ENCODE results near the gene ECI2. TPM values are rescaled to one million over a fixed set of nuclear protein-coding genes. Genes with fewer than 3 reads are reported as not detected.

Gene ECI2, protein sequence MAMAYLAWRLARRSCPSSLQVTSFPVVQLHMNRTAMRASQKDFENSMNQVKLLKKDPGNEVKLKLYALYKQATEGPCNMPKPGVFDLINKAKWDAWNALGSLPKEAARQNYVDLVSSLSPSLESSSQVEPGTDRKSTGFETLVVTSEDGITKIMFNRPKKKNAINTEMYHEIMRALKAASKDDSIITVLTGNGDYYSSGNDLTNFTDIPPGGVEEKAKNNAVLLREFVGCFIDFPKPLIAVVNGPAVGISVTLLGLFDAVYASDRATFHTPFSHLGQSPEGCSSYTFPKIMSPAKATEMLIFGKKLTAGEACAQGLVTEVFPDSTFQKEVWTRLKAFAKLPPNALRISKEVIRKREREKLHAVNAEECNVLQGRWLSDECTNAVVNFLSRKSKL
- 152 and 255 TPM in 2 replicates for total RNA-seq

GRCh38 chr6:4134841-4135664 is at the start of gene ECI2:
Gene ECI2, minus strand, starts transcription at chr6:4135575. Its CDS starts 15 bp downstream, at chr6:4135560.
- DNase-seq (ENCODE audit: low read depth, low spot score), result no peak

GRCh38 chr6:4180652-4181255 is 45.4 kb upstream of the ECI2 start:
- DNase-seq (ENCODE audit: low read depth, low spot score), result peak; percentile 13

- DNase-seq (ENCODE audit: low read depth, low spot score), result no peak
Observed at GRCh38 chr6:4179960-4180651, 44.7 kb upstream of the ECI2 start.

DNA sequence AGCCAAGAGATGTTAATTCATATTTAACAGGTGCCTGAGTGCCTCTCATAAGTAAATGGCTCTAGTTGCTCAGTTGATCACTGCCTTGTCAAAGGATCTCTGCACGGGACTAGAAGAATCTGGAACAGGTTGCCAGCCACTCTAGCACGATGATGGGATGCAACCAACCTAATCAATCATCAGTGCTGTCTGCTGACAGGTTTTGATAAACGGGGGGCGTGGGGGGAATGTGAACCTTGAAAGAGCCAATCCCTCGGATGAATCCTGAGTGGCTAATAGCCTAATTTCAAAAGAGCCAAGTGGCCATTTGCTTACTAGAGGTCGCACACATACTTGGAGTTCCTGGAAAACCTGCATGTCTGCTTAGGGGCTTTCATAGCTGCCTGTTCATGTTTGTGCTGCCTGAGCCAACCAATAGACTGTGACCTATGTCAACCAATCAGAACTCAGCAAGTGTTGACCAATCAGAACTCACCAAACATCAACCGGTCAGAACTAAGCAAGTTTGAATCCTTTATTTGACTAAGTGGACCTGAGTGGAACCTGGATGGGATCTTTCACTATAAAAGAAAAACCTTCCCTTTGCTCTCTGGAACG is 43.5 kb upstream of the ECI2 start:
- DNase-seq (ENCODE audit: low read depth, low spot score), result no peak

GRCh38 chr6:4176907-4177306 is 41.5 kb upstream of the ECI2 start:
- DNase-seq (ENCODE audit: low read depth, low spot score), result no peak

- no peak for DNase-seq (ENCODE audit: low read depth, low spot score)
Observed at GRCh38 chr6:4174042-4174441, 38.7 kb upstream of the ECI2 start.

DNA sequence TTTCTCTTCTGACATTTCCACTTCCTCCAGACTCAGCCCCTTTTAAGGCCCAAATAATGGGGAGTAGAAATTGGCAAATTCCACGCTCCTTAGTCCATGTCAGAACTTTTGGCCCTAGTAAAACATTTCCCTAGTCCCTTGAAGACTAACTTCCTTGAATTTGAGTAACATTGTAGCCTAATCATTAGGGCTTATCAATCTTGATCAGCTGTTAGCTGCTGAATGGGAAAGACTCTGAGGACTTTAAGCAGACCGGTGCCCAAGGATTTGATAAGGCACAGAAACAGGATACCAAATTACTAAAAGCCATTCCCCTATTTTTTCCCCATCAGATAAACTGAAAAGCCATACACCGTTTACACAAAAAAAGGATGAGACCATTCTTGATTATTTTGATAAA is 37.0 kb upstream of the ECI2 start:
- no peak for DNase-seq (ENCODE audit: low read depth, low spot score)

GRCh38 chr6:4170297-4170696 is 34.9 kb upstream of the ECI2 start:
- no peak for DNase-seq (ENCODE audit: low read depth, low spot score)

DNA sequence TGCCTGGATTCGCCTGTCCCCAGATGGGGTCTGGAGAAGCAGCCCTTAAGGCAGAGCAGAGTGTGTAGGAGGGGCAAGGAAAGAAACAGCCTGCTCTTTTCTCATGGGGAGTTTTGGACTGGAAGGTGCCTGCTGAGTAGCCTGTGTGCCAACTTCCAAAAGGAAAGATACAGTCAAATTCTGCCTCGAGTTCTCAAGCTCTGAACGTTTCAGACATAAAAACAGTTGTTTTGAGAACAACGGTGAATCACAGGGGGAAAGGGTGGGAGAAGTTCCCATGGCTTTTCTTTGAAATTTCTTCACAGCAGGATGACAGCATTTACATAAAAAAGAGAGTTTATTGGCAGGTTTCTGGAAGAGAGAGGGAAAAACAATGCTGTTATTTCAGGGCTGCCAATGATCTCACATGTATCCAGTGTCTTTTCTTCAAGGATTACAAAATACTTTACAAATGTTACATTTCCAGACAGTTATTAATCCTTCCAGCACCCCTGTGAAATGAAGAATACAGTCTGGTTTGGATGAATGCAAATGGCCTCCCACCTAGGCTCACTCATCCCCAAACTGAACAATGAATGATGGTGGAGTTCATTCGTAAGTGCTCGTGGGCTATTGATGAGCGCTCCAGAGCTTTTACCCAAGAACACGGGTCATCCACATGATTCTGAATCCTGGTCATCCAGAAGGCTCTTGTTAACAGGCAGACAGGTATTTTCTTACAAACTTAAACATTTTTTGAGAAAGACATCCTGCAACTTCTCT is 33.8 kb upstream of the ECI2 start:
- no peak for DNase-seq (ENCODE audit: low read depth, low spot score)

GRCh38 chr6:4167833-4168232 is 32.5 kb upstream of the ECI2 start:
- no peak for DNase-seq (ENCODE audit: low read depth, low spot score)

DNA sequence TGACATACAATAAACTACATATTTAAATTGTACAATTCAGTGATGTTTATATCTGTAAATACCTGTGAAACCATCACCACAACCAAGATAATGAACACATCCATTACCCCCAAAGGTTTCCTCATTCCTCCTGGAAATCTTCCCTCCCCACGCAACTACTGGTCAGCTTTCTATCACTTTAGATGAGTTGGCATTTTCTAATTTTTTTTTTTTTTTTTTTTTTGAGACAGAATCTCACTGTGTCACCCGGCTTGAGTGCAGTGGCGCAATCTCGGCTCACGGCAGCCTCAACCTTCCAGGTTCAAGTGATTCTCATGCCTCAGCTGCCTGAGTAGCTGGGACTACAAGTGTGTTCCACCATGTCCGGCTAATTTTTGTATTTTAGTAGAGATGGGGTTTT is 31.7 kb upstream of the ECI2 start:
- no peak for DNase-seq (ENCODE audit: low read depth, low spot score)

DNA sequence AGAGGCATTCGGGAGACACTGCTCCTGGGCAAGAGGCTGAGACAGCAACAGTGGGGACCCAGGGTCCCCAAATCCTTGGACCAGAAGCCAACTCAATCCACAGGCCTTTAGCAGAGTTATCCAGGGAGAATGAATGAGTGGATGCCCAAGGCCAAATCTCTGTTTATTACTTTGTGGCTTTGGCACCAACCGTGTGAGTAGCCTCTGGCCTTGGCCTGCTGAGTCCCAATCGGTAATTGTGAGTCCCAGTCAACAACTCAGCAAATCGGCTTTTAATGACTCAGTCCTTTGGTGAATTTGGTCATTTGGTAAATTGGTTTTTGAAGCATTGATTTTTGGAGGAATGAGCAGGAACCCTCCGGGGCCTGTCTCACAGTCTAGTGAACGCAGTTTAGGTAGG is 29.1 kb upstream of the ECI2 start:
- no peak for DNase-seq (ENCODE audit: low read depth, low spot score)

GRCh38 chr6:4164117-4164442 is 28.7 kb upstream of the ECI2 start:
- DNase-seq (ENCODE audit: low read depth, low spot score), result no peak

DNA sequence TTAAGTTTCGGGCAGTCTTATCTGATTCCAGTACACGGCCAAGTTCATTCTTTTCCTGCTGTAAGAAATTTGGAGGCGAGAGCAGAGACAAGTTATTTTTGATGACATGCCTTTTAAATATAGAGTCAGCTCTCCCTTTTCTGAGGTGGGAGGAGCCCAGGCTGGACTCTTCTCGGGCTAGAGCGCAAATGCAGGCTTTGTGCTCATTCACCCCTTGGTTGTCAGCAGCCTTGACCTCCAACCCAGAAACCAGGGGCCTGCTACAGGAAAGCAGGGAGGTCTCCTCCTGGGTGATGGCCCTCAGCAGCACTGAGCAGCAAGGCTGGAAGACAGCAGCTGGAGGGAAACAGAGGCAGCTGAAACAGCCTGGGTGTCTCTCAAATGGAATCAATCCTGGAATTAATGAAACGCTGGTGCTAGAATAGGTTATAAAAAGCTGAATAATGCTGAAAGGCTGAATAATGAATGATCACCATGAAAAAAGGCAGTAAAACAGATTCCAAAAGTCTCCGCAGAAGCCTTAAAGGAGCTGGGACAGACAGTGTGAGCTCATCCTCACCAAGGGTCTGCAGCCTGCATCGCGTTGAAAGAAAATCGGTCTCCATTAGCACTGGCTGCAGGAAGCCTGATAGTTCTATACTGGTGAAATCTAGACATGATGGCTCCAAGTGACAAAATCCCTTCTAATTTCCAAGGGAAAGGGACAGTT is 28.2 kb upstream of the ECI2 start:
- DNase-seq (ENCODE audit: low read depth, low spot score), result no peak

DNA sequence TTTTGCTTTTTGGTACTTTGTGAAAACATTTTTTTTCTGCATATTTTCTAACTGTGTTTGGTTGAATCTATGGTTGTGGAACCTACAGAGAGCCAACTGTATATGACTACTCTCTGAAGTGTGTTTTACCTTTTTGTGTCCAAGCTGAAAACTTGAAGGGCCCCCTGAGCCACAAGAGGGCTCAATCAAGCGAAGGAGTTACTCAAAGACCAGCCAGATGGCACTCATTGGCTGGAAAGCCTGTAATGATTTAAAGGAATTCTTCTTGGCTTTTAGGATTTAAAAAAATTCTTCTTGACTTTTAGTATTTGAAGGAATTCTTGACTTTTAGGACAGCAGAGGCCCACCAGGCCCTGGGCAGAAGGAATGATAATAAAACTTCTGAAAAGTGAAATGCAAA is 27.0 kb upstream of the ECI2 start:
- no peak for DNase-seq (ENCODE audit: low read depth, low spot score)

DNA sequence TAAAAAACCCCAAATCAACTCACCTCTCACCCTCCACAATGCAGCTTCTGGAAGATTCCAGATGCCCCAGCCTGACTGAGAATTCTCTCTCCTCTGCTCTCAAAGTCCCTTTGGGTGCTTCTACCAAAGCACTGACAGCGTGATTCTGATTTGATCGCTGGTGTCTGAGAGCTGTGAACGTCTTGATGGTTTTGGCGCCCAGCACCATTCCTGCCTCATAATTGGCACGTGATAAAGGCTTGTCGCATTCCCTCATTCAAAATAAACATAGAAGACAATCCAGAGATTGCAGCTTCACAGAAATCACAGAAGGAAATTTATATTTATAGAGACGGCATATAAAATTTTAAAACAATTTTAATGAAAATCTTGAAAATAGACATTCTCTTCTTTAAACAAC is 24.1 kb upstream of the ECI2 start:
- DNase-seq (ENCODE audit: low read depth, low spot score), result no peak

DNA sequence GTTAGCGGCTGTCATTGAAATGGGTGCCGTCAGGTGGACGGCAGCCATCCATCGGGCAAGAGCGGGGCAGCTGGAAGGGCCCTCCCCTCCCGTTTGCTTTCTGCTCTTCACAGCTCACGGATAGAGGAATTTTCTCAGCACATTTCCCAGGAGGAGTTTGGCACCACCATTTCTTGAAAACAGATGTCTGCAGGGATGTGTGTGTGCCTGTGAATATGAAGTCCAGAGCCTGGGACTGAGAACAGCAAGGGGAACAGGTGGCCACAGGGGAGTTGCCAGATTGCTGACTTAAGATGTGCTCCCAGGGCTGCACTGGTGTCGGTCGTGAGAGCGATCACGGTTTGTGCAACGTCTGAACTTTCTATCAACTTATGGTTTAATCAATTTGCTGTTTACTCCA is 22.1 kb upstream of the ECI2 start:
- DNase-seq (ENCODE audit: low read depth, low spot score), result no peak

DNA sequence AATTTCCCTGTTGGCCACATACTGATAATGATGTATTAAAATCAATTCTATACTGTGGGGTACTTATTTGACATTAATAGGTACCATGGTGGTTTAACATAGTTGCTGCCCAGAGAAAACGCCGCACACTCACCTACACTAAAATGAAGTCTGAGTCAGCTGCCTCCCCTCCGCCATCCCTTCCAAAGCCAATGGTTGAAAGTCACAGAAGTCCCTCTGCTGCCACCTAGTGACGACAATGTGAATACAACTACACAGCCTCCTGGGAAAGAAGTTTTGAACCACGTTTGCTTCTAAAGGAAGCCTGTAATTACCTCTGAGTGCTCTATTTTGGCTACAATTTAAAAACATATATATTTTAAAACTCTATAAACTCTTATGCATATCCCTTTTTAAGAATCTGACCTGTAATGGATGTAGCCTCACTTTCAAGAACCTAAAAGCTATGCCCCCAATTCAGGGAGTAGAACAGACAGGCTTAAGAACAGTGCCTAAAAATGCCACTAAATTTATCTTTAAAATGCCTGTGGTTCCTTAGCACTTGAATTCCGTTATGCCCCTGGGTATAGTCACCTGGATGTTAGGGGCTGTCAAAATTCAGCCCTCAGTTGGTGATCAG is 20.6 kb upstream of the ECI2 start:
- DNase-seq (ENCODE audit: low read depth, low spot score), result peak; percentile 49

- no peak for DNase-seq (ENCODE audit: low read depth, low spot score)
Observed at GRCh38 chr6:4153514-4153985, 18.2 kb upstream of the ECI2 start.

All from pulmonary artery endothelial cell (primary cell).